Parathyroid adenoma (tissue), 2 donors: ENCODE results near the gene TMA16.

ENCODE experiments used
- H2AFZ ChIP-seq: fragments of 300-600 bp; sonication (generic); one replicate; pipeline ENCODE4 v1.7.0; 2017; ENCODE audit warnings: antibody characterized with exemption, mild to moderate bottlenecking
- H3K27ac ChIP-seq: fragments of 300-600 bp; sonication (generic); one replicate; pipeline ENCODE4 v1.7.0; 2017
- H3K27me3 ChIP-seq: fragments of 300-600 bp; sonication (generic); one replicate; pipeline ENCODE4 v1.7.0; 2017; ENCODE audit warnings: low read length; ENCODE audit not compliant: control insufficient read depth, insufficient read depth
- H3K36me3 ChIP-seq: fragments of 300-600 bp; sonication (generic); one replicate; pipeline ENCODE4 v1.7.0; 2017; ENCODE audit warnings: low read length; ENCODE audit not compliant: control insufficient read depth, insufficient read depth
- H3K4me1 ChIP-seq: fragments of 300-600 bp; sonication (generic); one replicate; pipeline ENCODE4 v1.7.0; 2017; ENCODE audit warnings: control low read depth
- H3K4me2 ChIP-seq: fragments of 300-600 bp; sonication (generic); one replicate; pipeline ENCODE4 v1.7.0; 2017; ENCODE audit warnings: low read length
- H3K4me3 ChIP-seq: fragments of 300-600 bp; sonication (generic); one replicate; pipeline ENCODE4 v1.7.0; 2017; ENCODE audit warnings: low read depth, low read length
- H3K79me2 ChIP-seq: fragments of 300-600 bp; sonication (generic); one replicate; pipeline ENCODE4 v1.7.0; 2017; ENCODE audit warnings: control low read depth
- H3K9ac ChIP-seq: fragments of 300-600 bp; sonication (generic); one replicate; pipeline ENCODE4 v1.7.0; 2017; ENCODE audit warnings: mild to moderate bottlenecking
- H3K9me3 ChIP-seq: fragments of 300-600 bp; sonication (generic); one replicate; pipeline ENCODE4 v1.7.0; 2017; ENCODE audit warnings: low read length; ENCODE audit not compliant: control insufficient read depth
- CTCF ChIP-seq: fragments of 300-600 bp; sonication (generic); IDR thresholded peaks from one replicate; pipeline ENCODE4 v1.7.0; 2017; ENCODE audit warnings: antibody characterized with exemption, mild to moderate bottlenecking
- donor health status: primary hyperparathyroidism.

TMA16 gene

DNA sequence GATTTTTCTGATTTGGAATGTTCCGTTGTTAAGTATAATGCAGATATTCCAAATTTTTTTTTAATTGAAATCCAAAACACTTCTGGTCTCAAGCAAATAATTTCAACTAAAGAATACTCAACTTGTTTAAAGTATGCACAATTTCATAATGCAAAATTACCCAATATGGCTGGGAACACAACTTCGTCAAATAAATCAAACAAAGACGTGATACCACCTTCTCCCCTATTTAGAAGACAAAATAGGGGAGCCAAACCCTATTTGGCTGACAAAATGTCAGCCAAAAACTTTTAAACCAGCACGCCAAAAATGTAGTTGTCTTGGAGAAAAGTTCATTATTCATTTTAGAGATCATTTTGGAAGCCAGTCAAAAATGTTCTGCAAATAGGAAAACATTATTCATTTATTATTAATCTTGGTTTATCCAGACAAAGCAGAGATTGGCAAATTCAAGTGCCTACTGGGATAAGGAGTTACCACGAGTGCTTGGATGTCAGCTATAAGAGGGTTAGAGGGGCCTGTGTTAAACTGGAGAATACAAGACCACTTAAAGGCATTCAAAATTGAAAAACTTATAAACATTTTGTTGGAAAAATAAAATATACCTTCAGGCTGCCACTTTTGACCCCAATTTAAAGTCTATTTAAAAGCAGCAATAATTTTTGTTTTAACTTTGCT lies 17.6 kb upstream of the TMA16 start:
- Histone ChIP-seq H3K36me3 (no peaks in the 10 kb centered on the region), H3K4me3 (no peak overlapping the region), H3K27ac (no peak overlapping the region), H2AFZ (no peak overlapping the region), H3K9ac (no peak overlapping the region), H3K4me1 (no peaks in the 10 kb centered on the region), H3K27me3 (no peaks in the 10 kb centered on the region), H3K9me3 (no peaks in the 10 kb centered on the region), H3K79me2 (no peaks in the 10 kb centered on the region), H3K4me2 (no peak overlapping the region)
- no peak for TF ChIP-seq CTCF

DNA sequence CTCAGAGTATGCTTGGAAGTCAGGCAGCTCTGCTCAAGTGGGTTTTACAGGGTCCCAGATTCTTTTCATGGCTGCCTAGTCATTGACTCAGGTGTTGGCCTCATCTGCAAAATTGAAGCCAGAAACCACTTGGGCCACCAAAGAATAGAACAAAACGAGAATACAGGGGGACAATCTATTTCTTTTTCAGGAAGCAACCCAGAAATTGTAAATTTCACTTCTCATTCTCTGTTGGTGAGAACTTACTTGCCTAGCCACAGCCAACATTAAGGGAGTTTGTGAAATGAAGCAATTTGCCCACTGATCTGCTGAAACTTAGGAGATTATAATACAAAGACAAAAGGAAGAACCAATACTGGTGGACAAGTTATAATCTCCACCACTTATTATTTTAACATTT lies 12.3 kb upstream of the TMA16 start:
- Histone ChIP-seq H3K36me3 (no peaks in the 10 kb centered on the region), H2AFZ (no peak overlapping the region), H3K4me3 (no peak overlapping the region), H3K4me1 (no peaks in the 10 kb centered on the region), H3K79me2 (no peaks in the 10 kb centered on the region), H3K4me2 (no peak overlapping the region), H3K9ac (no peak overlapping the region), H3K9me3 (no peaks in the 10 kb centered on the region), H3K27ac (no peak overlapping the region), H3K27me3 (no peaks in the 10 kb centered on the region)
- no peak for TF ChIP-seq CTCF

- H3K36me3 ChIP-seq: no peaks in the 10 kb centered on the region
- no peak overlapping the region for H3K4me2 ChIP-seq
- no peaks in the 10 kb centered on the region for H3K4me1 ChIP-seq
- no peak overlapping the region for H3K9ac ChIP-seq
- no peaks in the 10 kb centered on the region for H3K79me2 ChIP-seq
- no peak overlapping the region for H2AFZ ChIP-seq
- H3K27ac ChIP-seq: no peak overlapping the region
- no peak overlapping the region for H3K4me3 ChIP-seq
- no peaks in the 10 kb centered on the region for H3K27me3 ChIP-seq
- peak; percentile 32 for TF ChIP-seq CTCF
- H3K9me3 ChIP-seq: no peaks in the 10 kb centered on the region
These were observed 9.6 kb upstream of the TMA16 start for GRCh38 chr4:163484906-163485305.

GRCh38 chr4:163485589-163485988 lies 8.9 kb upstream of the TMA16 start:
- Histone ChIP-seq H3K9me3 (no peaks in the 10 kb centered on the region), H3K4me3 (no peak overlapping the region), H3K79me2 (no peaks in the 10 kb centered on the region), H3K4me1 (no peaks in the 10 kb centered on the region), H3K36me3 (no peaks in the 10 kb centered on the region), H3K9ac (no peak overlapping the region), H3K4me2 (no peak overlapping the region), H3K27me3 (no peaks in the 10 kb centered on the region), H3K27ac (no peak overlapping the region), H2AFZ (no peak overlapping the region)
- TF ChIP-seq CTCF: no peak

- H3K9ac ChIP-seq: no peak overlapping the region
- H3K27me3 ChIP-seq: no peaks in the 10 kb centered on the region
- H3K4me2 ChIP-seq: no peak overlapping the region
- no peaks in the 10 kb centered on the region for H3K79me2 ChIP-seq
- no peaks in the 10 kb centered on the region for H3K36me3 ChIP-seq
- H3K4me3 ChIP-seq: no peak overlapping the region
- no peak overlapping the region for H3K27ac ChIP-seq
- no peaks in the 10 kb centered on the region for H3K4me1 ChIP-seq
- H3K9me3 ChIP-seq: no peaks in the 10 kb centered on the region
- H2AFZ ChIP-seq: no peak overlapping the region
- no peak for TF ChIP-seq CTCF
These were observed 8.2 kb upstream of the TMA16 start for GRCh38 chr4:163486321-163486720.
